Inflammatory macrophage treated with lipopolysaccharide for 1 hour (primary cell): Measurements from ENCODE around the gene KRT9.
"Not testable (repeated sequence)": the region's sequence is repeated elsewhere in the genome, so short reads cannot be mapped to it uniquely, and the experiment has no call there.

ENCODE experiments used
- DNase-seq, 2 donors: peaks; one replicate each; pipeline ENCODE4 v3.0.0-alpha.2; 2020 to 2022

The KRT9 gene

GRCh38 chr17:41544491-41544892 is 27.4 kb downstream of the KRT9 start:
- no peak for DNase-seq

DNA sequence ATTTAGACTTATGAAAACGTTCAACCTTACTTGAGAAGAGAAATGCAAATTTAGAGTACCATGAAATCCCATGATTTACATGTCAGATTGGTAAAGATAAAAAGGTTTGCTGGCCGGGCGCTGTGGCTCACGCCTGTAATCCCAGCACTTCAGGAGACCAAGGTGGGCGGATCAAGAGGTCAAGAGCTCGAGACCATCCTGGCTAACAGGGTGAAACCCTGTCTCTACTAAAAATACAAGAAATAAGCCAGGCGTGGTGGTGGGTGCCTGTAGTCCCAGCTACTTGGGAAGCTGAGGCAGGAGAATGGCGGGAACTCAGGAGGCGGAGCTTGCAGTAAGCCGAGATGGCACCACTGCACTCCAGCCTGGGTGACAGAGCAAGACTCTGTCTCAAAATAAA is 29.1 kb downstream of the KRT9 start:
- DNase-seq: not testable (repeated sequence)

- no peak for DNase-seq
Observed at GRCh38 chr17:41542357-41542756, 29.5 kb downstream of the KRT9 start.

DNA sequence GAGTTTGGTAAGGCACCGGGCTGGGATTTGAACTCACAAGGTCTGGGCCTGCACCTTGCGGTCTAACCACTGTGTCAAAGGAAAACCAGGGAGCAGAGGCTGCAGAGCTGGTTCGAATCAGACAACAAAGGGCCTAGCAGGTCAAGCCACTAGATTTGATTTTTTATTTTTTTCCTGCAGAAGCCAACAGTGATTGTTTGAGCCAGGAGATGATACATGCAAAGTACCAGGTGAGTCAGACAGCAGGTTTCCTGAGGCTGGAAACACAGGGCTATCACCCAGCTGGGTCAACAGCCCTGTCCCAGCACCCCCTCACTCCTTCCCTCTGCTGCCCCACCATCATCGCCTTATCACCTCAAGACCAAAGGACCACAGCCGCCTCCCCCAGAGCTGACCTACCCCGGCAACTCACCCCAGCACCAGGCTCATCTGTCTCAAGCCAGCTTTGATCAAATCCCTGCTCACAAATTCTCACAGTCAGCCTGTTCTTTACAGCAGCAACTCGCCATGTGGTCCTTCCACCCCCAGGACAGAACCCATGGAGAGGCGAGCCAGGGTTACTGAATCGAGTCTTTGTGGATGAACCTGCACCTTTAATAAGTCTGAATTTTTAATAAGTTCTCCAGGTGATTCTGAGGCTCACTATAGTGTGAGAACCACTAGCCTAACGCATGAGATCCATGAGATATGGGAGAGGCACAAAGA is 30.8 kb downstream of the KRT9 start:
- no peak for DNase-seq

- DNase-seq: no peak
Observed at GRCh38 chr17:41539979-41540701, 31.7 kb downstream of the KRT9 start.

- no peak for DNase-seq
Observed at GRCh38 chr17:41539071-41539492, 32.8 kb downstream of the KRT9 start.

DNA sequence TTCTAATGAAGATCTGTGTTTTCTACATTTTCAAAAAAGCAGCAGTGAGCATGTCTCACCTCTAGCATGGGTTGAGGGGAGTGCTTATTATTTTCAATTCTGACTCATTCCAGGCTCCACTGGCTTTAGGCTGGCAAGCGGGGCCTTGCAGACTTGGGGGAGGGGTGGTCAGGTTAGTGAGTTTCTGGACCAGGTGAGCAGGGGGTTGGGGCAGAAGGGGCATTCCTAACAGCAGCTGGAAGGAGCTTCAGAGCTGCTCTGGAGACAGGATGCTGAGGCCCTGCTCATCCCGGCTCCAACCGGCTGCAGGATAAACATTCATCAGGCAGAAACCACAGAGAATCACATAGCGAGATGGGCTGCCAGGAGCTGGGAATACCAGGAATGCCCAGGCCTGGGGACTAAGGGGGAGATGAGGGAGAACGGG is 33.3 kb downstream of the KRT9 start:
- DNase-seq: no peak

DNA sequence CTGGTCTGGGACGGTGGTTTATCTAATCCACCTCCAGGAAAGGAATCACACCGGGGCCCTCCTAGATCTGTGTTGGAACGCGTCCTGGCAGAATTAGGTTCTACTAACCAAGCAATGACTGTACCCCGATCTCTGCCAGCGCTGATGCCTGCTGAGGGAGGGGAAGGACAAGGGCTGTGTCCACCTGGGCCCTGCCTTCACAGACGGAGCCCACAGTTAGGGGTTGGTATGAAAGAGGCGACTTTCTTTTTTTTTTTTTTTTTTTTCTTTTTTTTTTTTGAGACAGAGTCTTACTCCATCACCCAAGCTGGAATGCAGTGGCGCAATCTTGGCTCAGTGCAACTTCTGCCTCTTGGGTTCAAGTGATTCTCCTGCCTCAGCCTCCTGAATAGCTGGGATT is 33.9 kb downstream of the KRT9 start:
- no peak for DNase-seq

DNA sequence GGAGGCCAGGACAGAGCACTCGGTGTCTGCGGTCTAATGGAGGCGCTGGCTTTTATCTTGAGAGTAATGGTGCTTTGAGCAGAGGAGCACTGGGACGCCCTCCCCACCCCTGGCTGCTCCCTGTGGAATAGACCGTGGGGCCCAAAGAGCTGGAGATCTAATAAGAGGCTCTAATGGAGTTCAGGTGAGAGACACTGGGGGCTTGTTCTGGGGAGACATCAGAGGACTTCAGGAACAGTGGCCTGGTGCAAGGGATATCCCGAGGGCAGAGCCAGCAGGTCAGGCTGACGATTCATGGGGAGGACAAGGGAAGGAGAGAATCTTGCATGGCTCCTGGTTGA is 34.3 kb downstream of the KRT9 start:
- DNase-seq: no peak

GRCh38 chr17:41536741-41537613 is 34.9 kb downstream of the KRT9 start:
- DNase-seq: no peak

DNA sequence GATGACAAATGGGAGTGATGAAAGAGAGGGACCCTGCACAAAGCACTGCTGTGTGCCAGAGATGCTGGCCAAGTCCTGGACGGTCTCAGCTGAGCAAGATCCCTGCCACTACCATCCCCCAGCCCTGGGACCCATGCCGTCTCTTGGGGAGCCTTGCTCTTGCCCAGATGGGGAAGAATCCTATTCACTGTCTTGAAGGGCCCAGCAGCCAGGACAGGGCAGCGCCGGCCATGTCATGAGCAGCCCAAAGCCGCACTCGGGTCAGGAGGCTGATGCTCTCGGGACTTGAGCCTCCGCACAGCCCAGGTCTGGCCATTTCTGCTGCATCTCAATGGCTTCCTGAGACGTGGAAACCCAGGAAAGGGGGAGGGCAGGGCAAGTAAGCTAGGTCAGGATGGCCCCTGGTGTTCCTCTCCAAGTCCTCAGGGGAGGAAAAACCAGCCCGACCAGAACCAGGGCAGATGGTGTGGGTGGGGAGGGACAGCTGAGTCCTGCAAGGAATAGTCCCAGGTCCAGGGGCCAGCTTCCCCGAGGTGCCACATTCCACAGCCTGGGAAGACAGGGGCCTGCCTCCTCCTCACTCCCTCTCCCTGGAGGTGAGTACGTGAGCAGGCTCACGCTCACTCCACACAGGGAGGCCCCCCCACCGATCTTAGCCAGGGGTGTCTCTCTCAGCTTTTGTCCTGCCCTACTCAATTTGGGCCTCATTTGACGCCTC is 35.9 kb downstream of the KRT9 start:
- DNase-seq: no peak

GRCh38 chr17:41534899-41535546 is 36.8 kb downstream of the KRT9 start:
- DNase-seq: no peak

DNA sequence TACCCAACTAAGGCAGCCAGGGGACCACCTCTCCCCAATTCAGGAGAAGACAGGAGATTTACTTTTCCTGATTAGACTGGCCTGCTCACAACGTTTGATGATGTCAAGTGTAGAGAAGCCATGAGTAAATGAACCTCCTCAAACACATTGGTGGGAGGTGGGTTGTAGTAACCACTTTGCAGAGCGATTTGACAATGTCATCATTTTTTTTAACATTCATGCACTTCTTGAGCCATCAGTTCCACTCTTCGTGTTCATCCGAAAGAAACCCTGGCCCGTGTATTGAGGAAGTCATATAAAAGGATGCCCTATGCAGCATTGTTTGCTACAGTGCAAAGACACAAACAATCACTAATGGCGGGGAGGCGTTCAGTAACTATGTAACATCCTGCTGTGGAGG is 38.2 kb downstream of the KRT9 start:
- DNase-seq: no peak

DNA sequence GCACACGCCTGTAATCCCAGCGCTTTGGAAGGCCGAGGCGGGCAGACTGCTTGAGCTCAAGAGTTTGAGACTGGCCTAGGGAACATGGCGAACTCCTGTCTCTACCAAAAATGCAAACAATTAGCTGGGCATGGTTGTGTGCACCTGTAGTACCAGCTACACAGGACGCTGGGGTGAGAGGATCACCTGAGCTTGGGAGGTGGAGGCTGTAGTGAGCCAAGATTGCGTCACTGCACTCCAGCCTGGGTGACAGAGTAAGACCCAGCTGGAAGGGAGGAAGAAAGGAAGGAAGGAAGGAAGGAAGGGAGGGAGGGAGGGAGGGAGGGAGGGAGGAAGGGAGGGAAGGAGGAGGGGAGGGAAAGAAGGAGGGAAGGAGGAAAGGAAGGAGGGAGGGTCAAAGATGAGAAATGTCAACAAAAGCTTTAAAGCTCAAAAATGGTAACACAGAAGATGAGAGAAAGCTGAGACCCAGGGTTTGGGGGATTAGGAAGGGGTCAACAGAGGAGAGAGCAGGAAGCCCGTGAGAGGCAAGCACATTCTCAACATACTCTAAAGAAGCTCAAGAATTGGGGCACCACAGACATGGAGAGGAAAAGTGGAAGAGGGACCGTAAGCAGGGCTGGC is 38.8 kb downstream of the KRT9 start:
- no peak for DNase-seq

DNA sequence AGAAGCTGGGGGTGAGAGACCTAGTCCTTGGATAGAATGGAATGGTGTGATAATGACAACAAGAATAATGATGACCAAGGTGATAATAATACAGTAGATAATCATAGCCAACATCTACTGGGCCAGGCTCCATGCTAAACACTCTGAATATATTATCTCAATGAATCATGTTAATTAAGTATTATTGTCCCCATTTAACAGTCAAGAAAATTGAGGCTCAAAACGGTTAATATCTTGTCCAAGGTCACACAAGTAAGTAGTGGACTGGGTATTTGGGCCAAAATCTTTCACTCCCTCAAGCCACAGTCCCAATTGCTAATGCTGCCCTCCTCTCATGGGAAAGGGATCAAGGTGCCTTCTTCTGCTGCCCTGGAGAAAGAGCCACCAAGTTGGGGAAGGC is 39.9 kb downstream of the KRT9 start:
- no peak for DNase-seq

DNA sequence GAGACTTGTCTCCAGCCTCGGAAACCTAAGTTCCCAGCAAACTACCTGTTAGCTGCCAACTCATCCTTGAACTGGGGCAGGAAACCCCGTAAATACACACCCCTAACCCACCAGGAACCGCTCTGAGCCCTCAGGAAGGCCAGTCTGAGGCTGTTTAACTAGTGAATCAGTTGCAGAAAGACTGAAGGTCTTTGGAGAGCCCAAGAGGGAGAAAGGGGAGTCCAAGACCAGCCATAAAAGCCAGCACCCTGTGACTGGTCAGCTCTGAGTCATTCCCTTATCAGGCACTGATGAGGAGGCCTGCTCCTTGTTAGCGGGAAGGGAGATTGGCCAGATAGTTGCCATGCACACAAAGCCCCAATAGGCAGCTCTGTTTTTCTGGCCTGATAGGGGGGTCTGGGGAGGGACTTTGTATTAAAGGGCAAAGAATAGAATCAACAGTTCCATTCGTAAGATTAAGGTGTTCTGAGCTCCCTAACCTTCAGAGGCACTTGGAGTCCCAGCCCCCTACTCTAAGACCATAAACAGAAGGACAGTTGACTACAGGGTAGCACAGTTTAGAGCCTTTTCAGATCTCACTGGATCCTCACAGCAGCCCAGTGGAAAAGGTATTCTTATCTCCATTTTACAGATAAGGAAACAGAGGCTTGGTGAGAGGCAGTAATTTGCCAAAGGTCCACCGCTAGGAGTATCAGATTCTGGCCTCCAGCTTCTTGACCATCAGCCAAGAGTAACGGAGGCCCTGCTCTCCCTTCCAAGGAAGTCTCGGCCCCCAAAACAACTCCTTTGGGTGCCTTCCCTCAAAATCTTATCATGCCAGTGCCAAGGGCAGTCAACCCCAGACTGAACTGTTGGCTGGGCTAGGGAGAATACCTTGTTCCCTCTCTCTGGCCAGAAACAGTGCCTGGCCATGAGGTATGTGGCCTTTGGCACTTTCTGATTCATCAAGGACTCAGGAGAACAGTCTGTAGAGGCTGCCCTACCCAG is 41.5 kb downstream of the KRT9 start:
- DNase-seq: no peak

DNA sequence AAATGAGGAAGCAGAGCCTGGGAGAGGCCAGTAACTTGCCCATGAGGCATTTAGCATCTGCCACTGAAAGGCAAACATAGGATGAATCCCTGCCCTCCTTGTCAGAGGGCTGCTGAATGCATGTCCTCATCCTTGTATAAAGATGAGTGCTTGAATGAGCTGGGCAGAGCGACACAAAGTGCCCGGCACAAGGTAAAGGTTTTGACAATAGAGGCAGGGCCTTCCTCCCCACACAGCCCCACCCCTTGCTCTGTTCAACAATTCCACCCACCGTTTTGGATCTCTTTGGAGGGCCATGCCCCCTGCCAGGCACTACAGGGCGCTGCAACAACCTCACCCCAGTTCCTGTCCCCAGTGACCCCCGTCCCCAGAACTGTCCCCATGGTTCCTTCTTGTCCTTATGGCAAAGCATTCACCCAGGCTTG is 42.4 kb downstream of the KRT9 start:
- DNase-seq: no peak

- DNase-seq: no peak
Observed at GRCh38 chr17:41528959-41529353, 42.9 kb downstream of the KRT9 start.

GRCh38 chr17:41527063-41528023 is 44.5 kb downstream of the KRT9 start:
- no peak for DNase-seq

DNA sequence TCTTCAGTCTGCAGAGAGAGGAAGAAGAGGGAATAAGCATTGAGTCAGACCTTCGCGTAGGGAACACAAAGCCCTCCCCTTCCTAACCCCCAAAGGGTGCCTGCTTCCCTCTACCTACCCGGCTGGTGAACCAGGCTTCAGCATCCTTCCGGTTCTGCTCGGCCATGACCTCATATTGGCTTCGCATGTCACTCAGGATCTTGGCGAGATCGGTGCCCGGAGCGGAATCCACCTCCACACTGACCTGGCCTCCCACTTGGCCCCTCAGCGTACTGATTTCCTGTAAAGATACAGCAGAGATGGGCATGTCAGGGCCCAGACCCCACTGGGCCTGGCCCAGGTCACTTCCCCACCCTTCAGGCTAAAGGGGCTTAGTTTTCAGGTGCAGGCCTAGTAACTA is 47.6 kb downstream of the KRT9 start:
- DNase-seq: no peak
